Naive thymus-derived CD8-positive, alpha-beta T cell (primary cell): Measurements from ENCODE around the gene CD96. TPM values are rescaled to one million over a fixed set of nuclear protein-coding genes. Genes with fewer than 3 reads are reported as not detected.
A peak's percentile ranks its signal among the peaks of the same experiment; 100 is the strongest.
"Not testable (repeated sequence)": the region's sequence is repeated elsewhere in the genome, so short reads cannot be mapped to it uniquely, and the experiment has no call there.

Experiments used
- ATAC-seq, 2 donors: fragments of 150-1000 bp; cut with Tn5 transposase in 1 of 2; sonication (Bioruptor Pico), chemical (Tn5 transposase) in 1 of 2; 1 replicate in 1 of 2; 2 replicates in 1 of 2; pipeline ENCODE4 v1.10.0; 2021; ENCODE audit warnings: mild to moderate bottlenecking in 2 of 2, moderate library complexity in 2 of 2
- POLR2A ChIA-PET: fragments of 350-600 bp; sonication (Branson Sonifier 250); formaldehyde crosslinking; loops from one replicate; lab custom pipeline; 2021; ENCODE audit warnings: antibody characterized with exemption; lab: Charles Lee
- DNase-seq, 10 donors: peaks; one replicate each; pipeline versions ENCODE4 v3.0.0 to v3.0.0-alpha.2; 2020 to 2022
- H3K27ac Mint-ChIP-seq, 10 donors: one replicate each; pipeline ENCODE4 v1.8.0; 2020 to 2022; ENCODE audit warnings: mild to moderate bottlenecking in 10 of 10, mixed read lengths in 10 of 10, moderate library complexity in 4 of 10, inconsistent platforms in 1 of 10
- H3K27me3 Mint-ChIP-seq, 5 donors: one replicate each; pipeline ENCODE4 v1.8.0; 2021 to 2022; ENCODE audit warnings: mixed read lengths in 5 of 5
- H3K36me3 Mint-ChIP-seq, 3 donors: one replicate each; pipeline ENCODE4 v1.8.0; 2020 to 2022; ENCODE audit warnings: mixed read lengths in 3 of 3, mild to moderate bottlenecking in 2 of 3, inconsistent platforms in 1 of 3
- H3K4me1 Mint-ChIP-seq, 4 donors: one replicate each; pipeline ENCODE4 v1.8.0; 2021 to 2022; ENCODE audit warnings: mixed read lengths in 4 of 4
- H3K4me3 Mint-ChIP-seq, 10 donors: one replicate each; pipeline ENCODE4 v1.8.0; 2020 to 2022; ENCODE audit warnings: mild to moderate bottlenecking in 10 of 10, mixed read lengths in 10 of 10, moderate library complexity in 6 of 10, inconsistent platforms in 1 of 10
- H3K9me3 Mint-ChIP-seq, 9 donors: one replicate each; pipeline ENCODE4 v1.8.0; 2020 to 2022; ENCODE audit warnings: mixed read lengths in 9 of 9, mild to moderate bottlenecking in 3 of 9, inconsistent platforms in 1 of 9, moderate library complexity in 1 of 9
- polyA plus RNA-seq, 3 donors: library from polyadenylated mRNA; unstranded; fragments of 300-500 nt; fragmentation: Illumina TruSeq; gene quantifications; one replicate each; pipeline ENCODE4 v1.2.3, GENCODE V29; 2021
- total RNA-seq, 8 experiments: library from RNA in 2 of 8; stranded (reverse) in 2 of 8; gene quantifications; one replicate each; pipeline ENCODE4 v1.2.3 and lab custom pipeline; 2021 to 2026

The CD96 gene
- total and polyA plus RNA-seq, 5 experiments from 2014 or later = 258 to 330 (median 291) TPM

- POLR2A ChIA-PET = interaction anchor here (0.7 to 1.3 kb wide), 4 partner anchors 57 to 368 kb away, joined by 3 to 10 read pairs (median 4); partner anchors contain the start of gene ABHD10
Measured at GRCh38 chr3:111610612-111611054, 68.6 kb downstream of the CD96 start.

GRCh38 chr3:111613294-111613693 is 71.3 kb downstream of the CD96 start:
- no peak overlapping the region for H3K4me3 Mint-ChIP-seq
- peaks cover 41 to 85% (median 82%) of the 10 kb centered on the region in 4 donors for H3K4me1 Mint-ChIP-seq
- H3K27me3 Mint-ChIP-seq = no peaks in the 10 kb centered on the region
- ATAC-seq = no peak
- H3K27ac Mint-ChIP-seq = peak overlapping the region in 1 of 10 donors; percentile 36
- no peak for DNase-seq
- no peaks in the 10 kb centered on the region for H3K9me3 Mint-ChIP-seq
- H3K36me3 Mint-ChIP-seq = peaks cover 6 to 68% (median 33%) of the 10 kb centered on the region in 3 donors
- POLR2A ChIA-PET = no interaction called here

More at GRCh38 chr3:111610612-111611054, 68.6 kb downstream of the CD96 start:
- Mint-ChIP-seq H3K27ac (peak overlapping the region; percentile 60 to 97 (median 89)), H3K36me3 (peaks cover 18 to 79% (median 49%) of the 10 kb centered on the region in 3 donors), H3K4me3 (peak overlapping the region in 9 of 10 donors; percentile 60 to 83 (median 75)), H3K4me1 (peaks cover 33 to 68% (median 64%) of the 10 kb centered on the region in 4 donors), H3K9me3 (no peaks in the 10 kb centered on the region), H3K27me3 (no peaks in the 10 kb centered on the region)
- DNase-seq = peak in 1 of 10 donors; percentile 7
- ATAC-seq = peak; percentile 49 to 57

GRCh38 chr3:111615880-111616279 is 73.9 kb downstream of the CD96 start:
- ATAC-seq (peak; percentile 15 to 18), DNase-seq (no peak)
- Mint-ChIP-seq H3K4me1 (peaks cover 32 to 66% (median 61%) of the 10 kb centered on the region in 4 donors), H3K9me3 (no peaks in the 10 kb centered on the region), H3K4me3 (peak overlapping the region in 5 of 10 donors; percentile 2 to 53 (median 9)), H3K27me3 (no peaks in the 10 kb centered on the region), H3K27ac (peak overlapping the region; percentile 47 to 96 (median 86)), H3K36me3 (peaks cover 4 to 65% (median 28%) of the 10 kb centered on the region in 3 donors)
- POLR2A ChIA-PET = interaction anchor here (0.8 to 2.0 kb wide), 7 partner anchors 8 to 73 kb away, joined by 3 to 9 read pairs (median 4); no protein-coding TSS in a partner anchor

- peak overlapping the region; percentile 47 to 96 (median 86) for H3K27ac Mint-ChIP-seq
- POLR2A ChIA-PET = interaction anchor here (0.8 to 2.0 kb wide), 7 partner anchors 9 to 74 kb away, joined by 3 to 9 read pairs (median 4); no protein-coding TSS in a partner anchor
- DNase-seq = peak in 9 of 10 donors; percentile 27 to 72 (median 54)
- peaks cover under 1 to 59% (median 26%) of the 10 kb centered on the region in 3 donors for H3K36me3 Mint-ChIP-seq
- peak overlapping the region in 9 of 10 donors; percentile 17 to 72 (median 49) for H3K4me3 Mint-ChIP-seq
- ATAC-seq = peak; percentile 94
- H3K4me1 Mint-ChIP-seq = peaks cover 26 to 59% (median 55%) of the 10 kb centered on the region in 4 donors
- no peaks in the 10 kb centered on the region for H3K27me3 Mint-ChIP-seq
- no peaks in the 10 kb centered on the region for H3K9me3 Mint-ChIP-seq
Measured at GRCh38 chr3:111616417-111617105, 74.6 kb downstream of the CD96 start.

- Mint-ChIP-seq H3K27me3 (no peaks in the 10 kb centered on the region), H3K4me3 (peak overlapping the region in 1 of 10 donors; percentile 10), H3K9me3 (no peaks in the 10 kb centered on the region), H3K4me1 (peaks cover 25 to 58% (median 50%) of the 10 kb centered on the region in 4 donors), H3K36me3 (peaks cover 0 to 55% (median 26%) of the 10 kb centered on the region in 3 donors), H3K27ac (peak overlapping the region in 9 of 10 donors; percentile 19 to 93 (median 79))
- POLR2A ChIA-PET = interaction anchor here (1.9 kb wide), 1 partner anchor 10 kb away, joined by 6 read pairs; no protein-coding TSS in a partner anchor
- ATAC-seq (no peak), DNase-seq (no peak)
Measured at GRCh38 chr3:111617406-111617805, 75.4 kb downstream of the CD96 start.

GRCh38 chr3:111617912-111618601 is 76.1 kb downstream of the CD96 start:
- H3K36me3 Mint-ChIP-seq = peaks cover 2 to 52% (median 22%) of the 10 kb centered on the region in 3 donors
- POLR2A ChIA-PET = interaction anchor here (1.9 kb wide), 1 partner anchor 10 kb away, joined by 6 read pairs; no protein-coding TSS in a partner anchor
- H3K4me3 Mint-ChIP-seq = peak overlapping the region in 2 of 10 donors; percentile 7 to 16
- peaks cover 25 to 54% (median 47%) of the 10 kb centered on the region in 4 donors for H3K4me1 Mint-ChIP-seq
- no peaks in the 10 kb centered on the region for H3K9me3 Mint-ChIP-seq
- ATAC-seq (no peak), DNase-seq (no peak)
- peak overlapping the region in 8 of 10 donors; percentile 15 to 93 (median 44) for H3K27ac Mint-ChIP-seq
- no peaks in the 10 kb centered on the region for H3K27me3 Mint-ChIP-seq

GRCh38 chr3:111618945-111619344 is 76.9 kb downstream of the CD96 start:
- H3K27me3 Mint-ChIP-seq = no peaks in the 10 kb centered on the region
- POLR2A ChIA-PET = interaction anchor here (0.6 kb wide), 1 partner anchor 346 kb away, joined by 3 read pairs; no protein-coding TSS in a partner anchor
- peaks cover 25 to 49% (median 45%) of the 10 kb centered on the region in 4 donors for H3K4me1 Mint-ChIP-seq
- peak overlapping the region in 3 of 10 donors; percentile 58 to 85 (median 69) for H3K27ac Mint-ChIP-seq
- DNase-seq = no peak
- peaks cover 4 to 53% (median 20%) of the 10 kb centered on the region in 3 donors for H3K36me3 Mint-ChIP-seq
- ATAC-seq = no peak
- no peak overlapping the region for H3K4me3 Mint-ChIP-seq
- H3K9me3 Mint-ChIP-seq = no peaks in the 10 kb centered on the region

GRCh38 chr3:111619833-111620232 is 77.8 kb downstream of the CD96 start:
- peaks cover 11 to 53% (median 20%) of the 10 kb centered on the region in 3 donors for H3K36me3 Mint-ChIP-seq
- peak overlapping the region in 3 of 10 donors; percentile 4 to 75 (median 69) for H3K27ac Mint-ChIP-seq
- H3K4me1 Mint-ChIP-seq = peaks cover 20 to 49% (median 42%) of the 10 kb centered on the region in 4 donors
- no peaks in the 10 kb centered on the region for H3K27me3 Mint-ChIP-seq
- H3K4me3 Mint-ChIP-seq = no peak overlapping the region
- DNase-seq (no peak), ATAC-seq (no peak)
- POLR2A ChIA-PET = no interaction called here
- no peaks in the 10 kb centered on the region for H3K9me3 Mint-ChIP-seq

- DNase-seq (peak in 2 of 10 donors; percentile 19 to 24), ATAC-seq (peak in 1 of 2 donors; percentile 38)
- Mint-ChIP-seq H3K9me3 (no peaks in the 10 kb centered on the region), H3K4me3 (no peak overlapping the region), H3K27me3 (no peaks in the 10 kb centered on the region), H3K4me1 (peaks cover 10 to 32% (median 25%) of the 10 kb centered on the region in 4 donors), H3K27ac (peak overlapping the region in 1 of 10 donors; percentile 20), H3K36me3 (peaks cover 18 to 58% (median 26%) of the 10 kb centered on the region in 3 donors)
- POLR2A ChIA-PET = no interaction called here
Measured at GRCh38 chr3:111621535-111621934, 79.5 kb downstream of the CD96 start.

- no peak overlapping the region for H3K4me3 Mint-ChIP-seq
- ATAC-seq (no peak), DNase-seq (no peak)
- peaks cover 44 to 80% (median 67%) of the 10 kb centered on the region in 3 donors for H3K36me3 Mint-ChIP-seq
- H3K27ac Mint-ChIP-seq = peak overlapping the region in 1 of 10 donors; percentile 58
- peaks cover 0 to 40% (median 17%) of the 10 kb centered on the region in 9 donors for H3K9me3 Mint-ChIP-seq
- peaks cover 0 to 28% (median 12%) of the 10 kb centered on the region in 4 donors for H3K4me1 Mint-ChIP-seq
- H3K27me3 Mint-ChIP-seq = no peaks in the 10 kb centered on the region
- POLR2A ChIA-PET = no interaction called here
Measured at GRCh38 chr3:111627092-111627491, 85.1 kb downstream of the CD96 start.

GRCh38 chr3:111629018-111629417 is 87.0 kb downstream of the CD96 start:
- POLR2A ChIA-PET, DNase-seq, ATAC-seq, H3K27me3 Mint-ChIP-seq: not testable (repeated sequence)
- peak overlapping the region in 5 of 10 donors; percentile 36 to 84 (median 50) for H3K27ac Mint-ChIP-seq
- peaks cover 0 to 28% (median 12%) of the 10 kb centered on the region in 4 donors for H3K4me1 Mint-ChIP-seq
- H3K9me3 Mint-ChIP-seq = peaks cover 0 to 40% (median 17%) of the 10 kb centered on the region in 9 donors
- H3K36me3 Mint-ChIP-seq = peaks cover 40 to 82% (median 75%) of the 10 kb centered on the region in 3 donors
- H3K4me3 Mint-ChIP-seq = peak overlapping the region in 1 of 10 donors; percentile 66

- Mint-ChIP-seq H3K4me1 (peaks cover 0 to 21% (median 11%) of the 10 kb centered on the region in 4 donors), H3K27ac (peak overlapping the region in 5 of 10 donors; percentile 8 to 68 (median 50)), H3K36me3 (peaks cover 26 to 81% (median 72%) of the 10 kb centered on the region in 3 donors), H3K9me3 (peaks cover 0 to 40% (median 17%) of the 10 kb centered on the region in 9 donors)
- ATAC-seq, H3K4me3 Mint-ChIP-seq, DNase-seq, POLR2A ChIA-PET, H3K27me3 Mint-ChIP-seq: not testable (repeated sequence)
Measured at GRCh38 chr3:111630638-111631037, 88.6 kb downstream of the CD96 start.
